Upper lobe of left lung (tissue), 4 donors: ENCODE measurements around the gene TMBIM6.

Experiments used
- POLR2A ChIP-seq, 4 donors: fragments of 450-650 bp; IDR thresholded peaks; one replicate each; pipeline ENCODE4 v1.5.1; 2016 to 2017; ENCODE audit warnings: antibody characterized with exemption in 4 of 4, mild to moderate bottlenecking in 2 of 4
- POLR2AphosphoS5 ChIP-seq, 2 donors: sonication (generic); formaldehyde crosslinking; IDR thresholded peaks; one replicate each; pipeline ENCODE4 v1.5.1; 2017; ENCODE audit warnings: antibody characterized with exemption in 2 of 2
- TF ChIP-seq, protein P1 (sequence below), 6 experiments: fragments of 450-650 bp in 4 of 6; fragments of 200-600 bp in 2 of 6; sonication (generic) in 2 of 6; IDR thresholded peaks; one replicate each; pipeline ENCODE4 v1.5.1; 2016 to 2019; ENCODE audit warnings: antibody characterized with exemption in 6 of 6

DNA sequence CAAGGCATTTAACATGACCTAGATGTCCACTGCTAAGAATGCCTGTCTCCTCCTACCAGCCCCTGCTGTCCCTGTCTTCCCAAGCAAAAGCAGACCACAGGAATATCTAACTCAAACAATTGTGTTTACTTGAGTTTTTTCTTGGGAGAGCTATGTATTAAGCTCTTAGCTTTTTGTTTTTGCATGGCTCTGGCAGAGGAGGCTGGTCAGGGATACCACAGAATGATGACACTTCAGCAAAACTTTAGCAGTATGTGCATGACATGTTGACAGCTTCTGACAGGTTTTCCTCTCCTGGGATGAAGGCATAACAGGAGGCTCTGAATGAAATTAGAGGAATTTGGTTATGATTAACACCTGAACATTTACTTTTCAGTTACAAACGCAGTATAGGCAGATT is 6.9 kb downstream of the TMBIM6 start:
- TF ChIP-seq POLR2A (IDR thresholded peaks at IDR 0.05), result no peak
- TF ChIP-seq, protein P1, sequence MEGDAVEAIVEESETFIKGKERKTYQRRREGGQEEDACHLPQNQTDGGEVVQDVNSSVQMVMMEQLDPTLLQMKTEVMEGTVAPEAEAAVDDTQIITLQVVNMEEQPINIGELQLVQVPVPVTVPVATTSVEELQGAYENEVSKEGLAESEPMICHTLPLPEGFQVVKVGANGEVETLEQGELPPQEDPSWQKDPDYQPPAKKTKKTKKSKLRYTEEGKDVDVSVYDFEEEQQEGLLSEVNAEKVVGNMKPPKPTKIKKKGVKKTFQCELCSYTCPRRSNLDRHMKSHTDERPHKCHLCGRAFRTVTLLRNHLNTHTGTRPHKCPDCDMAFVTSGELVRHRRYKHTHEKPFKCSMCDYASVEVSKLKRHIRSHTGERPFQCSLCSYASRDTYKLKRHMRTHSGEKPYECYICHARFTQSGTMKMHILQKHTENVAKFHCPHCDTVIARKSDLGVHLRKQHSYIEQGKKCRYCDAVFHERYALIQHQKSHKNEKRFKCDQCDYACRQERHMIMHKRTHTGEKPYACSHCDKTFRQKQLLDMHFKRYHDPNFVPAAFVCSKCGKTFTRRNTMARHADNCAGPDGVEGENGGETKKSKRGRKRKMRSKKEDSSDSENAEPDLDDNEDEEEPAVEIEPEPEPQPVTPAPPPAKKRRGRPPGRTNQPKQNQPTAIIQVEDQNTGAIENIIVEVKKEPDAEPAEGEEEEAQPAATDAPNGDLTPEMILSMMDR (IDR thresholded peaks at IDR 0.05), result no peak
- TF ChIP-seq POLR2AphosphoS5 (IDR thresholded peaks at IDR 0.05), result no peak
